Skeletal muscle tissue (tissue), 4 donors: ENCODE measurements around the gene KCNJ10. TPM values are rescaled to one million over a fixed set of nuclear protein-coding genes. Genes with fewer than 3 reads are reported as not detected.

Source experiments
- H3K27ac ChIP-seq: one replicate; pipeline ENCODE4 v1.7.0; 2013; ENCODE audit warnings: mild to moderate bottlenecking, low read depth, low read length, inconsistent platforms
- H3K27me3 ChIP-seq, 3 donors: one replicate each; pipeline ENCODE4 v1.7.0; 2013; ENCODE audit warnings: low read length in 3 of 3; ENCODE audit not compliant: control insufficient read depth in 3 of 3, insufficient read depth in 3 of 3
- H3K36me3 ChIP-seq, 3 donors: one replicate each; pipeline ENCODE4 v1.7.0; 2013; ENCODE audit warnings: low read length in 3 of 3; ENCODE audit not compliant: control insufficient read depth in 3 of 3, insufficient read depth in 3 of 3
- H3K4me1 ChIP-seq, 3 donors: one replicate each; pipeline ENCODE4 v1.7.0; 2013; ENCODE audit warnings: low read length in 3 of 3, mild to moderate bottlenecking in 3 of 3; ENCODE audit not compliant: control insufficient read depth in 3 of 3, insufficient read depth in 3 of 3
- H3K4me3 ChIP-seq, 3 donors: one replicate each; pipeline ENCODE4 v1.7.0; 2013; ENCODE audit warnings: low read length in 3 of 3
- H3K9ac ChIP-seq, 3 donors: one replicate each; pipeline ENCODE4 v1.7.0; 2013; ENCODE audit warnings: low read length in 3 of 3, mild to moderate bottlenecking in 3 of 3, moderate library complexity in 2 of 3, low read depth in 1 of 3
- H3K9me3 ChIP-seq, 3 donors: one replicate each; pipeline ENCODE4 v1.7.0; 2013; ENCODE audit warnings: low read length in 3 of 3; ENCODE audit not compliant: control insufficient read depth in 3 of 3
- total RNA-seq: library from RNA; depleted of rRNA; stranded (reverse); fragments of >200 nt; gene quantifications from one replicate; pipeline ENCODE4 v1.2.3, GENCODE V29; 2014
- donor health status: Osteomylitis.

The KCNJ10 gene
- total RNA-seq, 1 donor from 2014 or later: 0.52 TPM

GRCh38 chr1:159973350-159973940 lies 96.5 kb downstream of the KCNJ10 start:
- no peak overlapping the region for H3K4me3 ChIP-seq
- no peak overlapping the region for H3K27ac ChIP-seq
- no peak overlapping the region for H3K9ac ChIP-seq
- no peaks in the 10 kb centered on the region for H3K36me3 ChIP-seq
- H3K9me3 ChIP-seq: no peaks in the 10 kb centered on the region
- no peaks in the 10 kb centered on the region for H3K4me1 ChIP-seq
- H3K27me3 ChIP-seq: peaks cover 14 to 23% (median 20%) of the 10 kb centered on the region in 3 donors

GRCh38 chr1:159972443-159973205 lies 97.3 kb downstream of the KCNJ10 start:
- no peaks in the 10 kb centered on the region for H3K9me3 ChIP-seq
- no peaks in the 10 kb centered on the region for H3K4me1 ChIP-seq
- H3K27ac ChIP-seq: no peak overlapping the region
- H3K9ac ChIP-seq: no peak overlapping the region
- no peak overlapping the region for H3K4me3 ChIP-seq
- no peaks in the 10 kb centered on the region for H3K36me3 ChIP-seq
- peaks cover 14 to 20% (median 19%) of the 10 kb centered on the region in 3 donors for H3K27me3 ChIP-seq

GRCh38 chr1:159970932-159971342 lies 99.0 kb downstream of the KCNJ10 start:
- H3K27me3 ChIP-seq: peaks cover 10 to 14% (median 14%) of the 10 kb centered on the region in 3 donors
- no peaks in the 10 kb centered on the region for H3K9me3 ChIP-seq
- no peak overlapping the region for H3K27ac ChIP-seq
- no peaks in the 10 kb centered on the region for H3K4me1 ChIP-seq
- no peak overlapping the region for H3K4me3 ChIP-seq
- no peaks in the 10 kb centered on the region for H3K36me3 ChIP-seq
- H3K9ac ChIP-seq: no peak overlapping the region

GRCh38 chr1:159968901-159969300 lies 101.1 kb downstream of the KCNJ10 start:
- Histone ChIP-seq H3K9me3 (no peaks in the 10 kb centered on the region), H3K9ac (no peak overlapping the region), H3K36me3 (no peaks in the 10 kb centered on the region), H3K27me3 (peaks cover 5 to 13% (median 12%) of the 10 kb centered on the region in 3 donors), H3K27ac (no peak overlapping the region), H3K4me3 (no peak overlapping the region), H3K4me1 (no peaks in the 10 kb centered on the region)

GRCh38 chr1:159965263-159965662 lies 104.7 kb downstream of the KCNJ10 start:
- peaks cover 0 to 7% (median 4%) of the 10 kb centered on the region in 3 donors for H3K27me3 ChIP-seq
- no peak overlapping the region for H3K27ac ChIP-seq
- no peaks in the 10 kb centered on the region for H3K4me1 ChIP-seq
- H3K36me3 ChIP-seq: no peaks in the 10 kb centered on the region
- no peak overlapping the region for H3K4me3 ChIP-seq
- H3K9ac ChIP-seq: no peak overlapping the region
- no peaks in the 10 kb centered on the region for H3K9me3 ChIP-seq

GRCh38 chr1:159964144-159964543 lies 105.8 kb downstream of the KCNJ10 start:
- H3K4me3 ChIP-seq: no peak overlapping the region
- peaks cover under 1 to 7% (median 4%) of the 10 kb centered on the region in 3 donors for H3K27me3 ChIP-seq
- H3K9me3 ChIP-seq: no peaks in the 10 kb centered on the region
- H3K36me3 ChIP-seq: no peaks in the 10 kb centered on the region
- no peaks in the 10 kb centered on the region for H3K4me1 ChIP-seq
- H3K9ac ChIP-seq: no peak overlapping the region
- H3K27ac ChIP-seq: no peak overlapping the region

GRCh38 chr1:159962176-159962575 lies 107.8 kb downstream of the KCNJ10 start:
- no peak overlapping the region for H3K27ac ChIP-seq
- H3K4me3 ChIP-seq: no peak overlapping the region
- no peaks in the 10 kb centered on the region for H3K36me3 ChIP-seq
- H3K9ac ChIP-seq: no peak overlapping the region
- peaks cover 4 to 7% (median 4%) of the 10 kb centered on the region in 3 donors for H3K27me3 ChIP-seq
- H3K9me3 ChIP-seq: no peaks in the 10 kb centered on the region
- H3K4me1 ChIP-seq: no peaks in the 10 kb centered on the region

GRCh38 chr1:159961636-159962035 lies 108.3 kb downstream of the KCNJ10 start:
- Histone ChIP-seq H3K36me3 (no peaks in the 10 kb centered on the region), H3K27me3 (peaks cover 4 to 7% (median 4%) of the 10 kb centered on the region in 3 donors), H3K4me3 (no peak overlapping the region), H3K9me3 (no peaks in the 10 kb centered on the region), H3K27ac (no peak overlapping the region), H3K4me1 (no peaks in the 10 kb centered on the region), H3K9ac (no peak overlapping the region)

GRCh38 chr1:159960721-159961381 lies 109.1 kb downstream of the KCNJ10 start:
- H3K27me3 ChIP-seq: peaks cover 4 to 7% (median 4%) of the 10 kb centered on the region in 3 donors
- no peaks in the 10 kb centered on the region for H3K9me3 ChIP-seq
- no peaks in the 10 kb centered on the region for H3K4me1 ChIP-seq
- H3K4me3 ChIP-seq: no peak overlapping the region
- no peak overlapping the region for H3K27ac ChIP-seq
- H3K36me3 ChIP-seq: no peaks in the 10 kb centered on the region
- H3K9ac ChIP-seq: no peak overlapping the region

GRCh38 chr1:159959451-159959850 lies 110.5 kb downstream of the KCNJ10 start:
- Histone ChIP-seq H3K27me3 (peaks cover 0 to 4% (median 4%) of the 10 kb centered on the region in 3 donors), H3K9ac (no peak overlapping the region), H3K4me1 (no peaks in the 10 kb centered on the region), H3K27ac (no peak overlapping the region), H3K9me3 (no peaks in the 10 kb centered on the region), H3K4me3 (no peak overlapping the region), H3K36me3 (no peaks in the 10 kb centered on the region)
